ENCODE measurements around the gene CBY1. TPM values are rescaled to one million over a fixed set of nuclear protein-coding genes. Genes with fewer than 3 reads are reported as not detected.

The CBY1 gene
- total and polyA plus RNA-seq, 9 of the 15 experiments (the other 6 are each of a cell fraction or from before 2014, with no cell fraction given) = 5.7 to 19.7 (median 10.8) TPM

- peak; percentile 98 for TF ChIP-seq ATF2 (CRISPR knock-in tag; IDR thresholded peaks at IDR 0.05)
- TF ChIP-seq YBX1 (IDR thresholded peaks at IDR 0.05) = no peak
- TF ChIP-seq NCOA2 (IDR thresholded peaks at IDR 0.05; ENCODE audit: partially characterized antibody in 2 of 2) = no peak
- TF ChIP-seq CTBP1 (IDR thresholded peaks at IDR 0.05; ENCODE audit: borderline replicate concordance) = peak; percentile 89
- TF ChIP-seq SRSF9 (IDR thresholded peaks at IDR 0.05; ENCODE audit: borderline replicate concordance, low read depth, low read length) = no peak
- no peak for TF ChIP-seq ZNF347 (CRISPR knock-in tag; IDR thresholded peaks at IDR 0.05; ENCODE audit: low read depth)
- peak; percentile 37; the same call in 1 of the 2 replicates for TF ChIP-seq MYC (IDR thresholded peaks at IDR 0.05; ENCODE audit: low read depth, low read length)
- no peak for TF ChIP-seq MYC (CRISPR knock-in tag; IDR thresholded peaks at IDR 0.05; ENCODE audit: borderline replicate concordance, low read depth)
- no peak for TF ChIP-seq IRF2 (CRISPR knock-in tag; IDR thresholded peaks at IDR 0.05)
- TF ChIP-seq SREBF1 (IDR thresholded peaks at IDR 0.05; ENCODE audit: borderline replicate concordance, low read depth, low read length) = no peak
- no peak for TF ChIP-seq E4F1 (CRISPR knock-in tag; IDR thresholded peaks at IDR 0.05; ENCODE audit: borderline replicate concordance)
- no peak for TF ChIP-seq FOXM1 (IDR thresholded peaks at IDR 0.05; ENCODE audit: low read depth)
- no peak for TF ChIP-seq FOXM1 (CRISPR knock-in tag; IDR thresholded peaks at IDR 0.05; ENCODE audit: low read depth)
- no peak for TF ChIP-seq PATZ1 (CRISPR knock-in tag; IDR thresholded peaks at IDR 0.05; ENCODE audit: borderline replicate concordance)
- TF ChIP-seq JUND (IDR thresholded peaks at IDR 0.05; ENCODE audit: borderline replicate concordance, low read depth, low read length) = peak; percentile 97
- peak; percentile 89; the same call in 2 of the 3 replicates for TF ChIP-seq JUND (tag; IDR thresholded peaks at IDR 0.05; ENCODE audit: borderline replicate concordance, low read depth, low read length)
- no peak for TF ChIP-seq TRIM25 (IDR thresholded peaks at IDR 0.05; ENCODE audit: borderline replicate concordance)
- no peak for TF ChIP-seq ZNF282 (CRISPR knock-in tag; IDR thresholded peaks at IDR 0.05)
- TF ChIP-seq ZBTB12 (CRISPR knock-in tag; IDR thresholded peaks at IDR 0.05) = peak; percentile 98
These were observed 44.6 kb downstream of the CBY1 start, which contains the start of gene JOSD1 (continued) for GRCh38 chr22:38700789-38701628.
